ENCODE results near the gene NUDT13.

NUDT13 gene

DNA sequence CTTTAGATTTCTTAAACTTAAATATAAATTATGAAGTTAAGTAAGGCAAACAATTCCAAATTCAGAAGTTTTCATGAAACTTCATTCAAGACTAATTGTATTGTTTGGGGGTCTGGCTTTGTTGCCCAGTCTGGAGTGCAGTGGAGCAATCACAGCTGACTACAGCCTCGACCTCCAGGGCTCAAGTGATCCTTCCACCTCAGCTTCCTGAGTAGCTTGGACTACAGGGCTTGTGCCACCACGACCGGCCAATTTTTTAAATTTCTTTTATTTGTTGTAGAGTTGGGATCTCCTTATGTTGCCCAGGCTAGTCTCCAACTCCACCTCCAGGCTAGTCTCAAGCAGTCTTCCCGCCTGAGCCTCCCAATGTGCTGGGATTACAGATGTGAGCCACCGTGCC lies 26.0 kb upstream of the NUDT13 start:
- Histone ChIP-seq H3K9me3 (ENCODE audit: insufficient read depth, low read length, severe bottlenecking) (no peaks in the 10 kb centered on the region), H3K79me2 (ENCODE audit: insufficient read depth, low read length) (peaks cover 89% of the 10 kb centered on the region), H3K4me1 (ENCODE audit: insufficient read depth, low read length) (no peaks in the 10 kb centered on the region), H4K20me1 (ENCODE audit: insufficient read depth, low read length) (peaks cover 24% of the 10 kb centered on the region; the same call in 1 of the 2 replicates), H3K4me2 (ENCODE audit: insufficient read depth, low read length) (no peak overlapping the region), H2AFZ (ENCODE audit: low read depth, low read length) (no peak overlapping the region), H3K36me3 (ENCODE audit: insufficient read depth, low read length) (no peaks in the 10 kb centered on the region), H3K9ac (ENCODE audit: low read depth, low read length) (no peak overlapping the region), H3K4me3 (ENCODE audit: low read depth in 1 of 2, low read length in 2 of 2) (no peak overlapping the region), H3K27me3 (ENCODE audit: insufficient read depth, low read length, poor library complexity) (no peaks in the 10 kb centered on the region), H3K27ac (ENCODE audit: low read length) (no peak overlapping the region)
- DNase-seq (no peak), ATAC-seq (ENCODE audit: insufficient read depth, low read depth) (no peak)
- TF ChIP-seq EZH2 (IDR thresholded peaks at IDR 0.05; ENCODE audit: borderline replicate concordance, low read depth, low read length, severe bottlenecking) (no peak), CTCF (IDR thresholded peaks at IDR 0.05; ENCODE audit: borderline replicate concordance, extremely low read depth, low read length, poor library complexity, severe bottlenecking) (no peak)

DNA sequence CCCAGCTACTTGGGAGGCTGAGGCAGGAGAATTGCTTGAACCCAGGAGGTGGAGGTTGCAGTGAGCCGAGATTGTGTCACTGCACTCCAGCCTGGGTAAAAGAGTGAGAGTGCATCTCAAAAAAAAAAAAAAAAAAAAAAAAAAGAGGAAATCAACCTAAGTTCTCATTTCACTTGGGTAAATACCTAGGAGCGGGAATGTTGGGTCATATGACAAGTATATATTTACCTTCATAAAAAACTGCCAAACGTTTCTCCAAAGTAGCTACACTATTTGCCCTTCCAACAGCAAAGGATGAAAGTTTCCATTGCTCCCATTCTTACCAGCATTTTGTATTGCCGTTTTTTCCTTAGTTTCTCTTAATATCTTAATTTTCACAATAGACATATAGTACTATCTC lies 23.4 kb upstream of the NUDT13 start:
- no peak overlapping the region for H3K4me3 ChIP-seq (ENCODE audit: low read depth in 1 of 2, low read length in 2 of 2)
- H3K27ac ChIP-seq (ENCODE audit: low read length) = no peak overlapping the region
- H4K20me1 ChIP-seq (ENCODE audit: insufficient read depth, low read length) = peaks cover 26% of the 10 kb centered on the region
- H3K9ac ChIP-seq (ENCODE audit: low read depth, low read length) = no peak overlapping the region
- no peak for DNase-seq
- no peaks in the 10 kb centered on the region for H3K9me3 ChIP-seq (ENCODE audit: insufficient read depth, low read length, severe bottlenecking)
- TF ChIP-seq CTCF (IDR thresholded peaks at IDR 0.05; ENCODE audit: borderline replicate concordance, extremely low read depth, low read length, poor library complexity, severe bottlenecking) (no peak), EZH2 (IDR thresholded peaks at IDR 0.05; ENCODE audit: borderline replicate concordance, low read depth, low read length, severe bottlenecking) (no peak)
- no peak overlapping the region for H3K4me2 ChIP-seq (ENCODE audit: insufficient read depth, low read length)
- no peaks in the 10 kb centered on the region for H3K36me3 ChIP-seq (ENCODE audit: insufficient read depth, low read length)
- H2AFZ ChIP-seq (ENCODE audit: low read depth, low read length) = no peak overlapping the region
- H3K79me2 ChIP-seq (ENCODE audit: insufficient read depth, low read length) = peaks cover 94% of the 10 kb centered on the region
- H3K27me3 ChIP-seq (ENCODE audit: insufficient read depth, low read length, poor library complexity) = no peaks in the 10 kb centered on the region
- no peaks in the 10 kb centered on the region for H3K4me1 ChIP-seq (ENCODE audit: insufficient read depth, low read length)
- ATAC-seq (ENCODE audit: insufficient read depth, low read depth) = no peak

GRCh38 chr10:73088304-73088703 lies 22.0 kb upstream of the NUDT13 start:
- no peak overlapping the region for H3K4me2 ChIP-seq (ENCODE audit: insufficient read depth, low read length)
- H3K27ac ChIP-seq (ENCODE audit: low read length) = no peak overlapping the region
- H4K20me1 ChIP-seq (ENCODE audit: insufficient read depth, low read length) = peaks cover 26% of the 10 kb centered on the region
- H2AFZ ChIP-seq (ENCODE audit: low read depth, low read length) = no peak overlapping the region
- no peaks in the 10 kb centered on the region for H3K27me3 ChIP-seq (ENCODE audit: insufficient read depth, low read length, poor library complexity)
- TF ChIP-seq EZH2 (IDR thresholded peaks at IDR 0.05; ENCODE audit: borderline replicate concordance, low read depth, low read length, severe bottlenecking) (no peak), CTCF (IDR thresholded peaks at IDR 0.05; ENCODE audit: borderline replicate concordance, extremely low read depth, low read length, poor library complexity, severe bottlenecking) (no peak)
- no peaks in the 10 kb centered on the region for H3K9me3 ChIP-seq (ENCODE audit: insufficient read depth, low read length, severe bottlenecking)
- no peak for DNase-seq
- no peak overlapping the region for H3K4me3 ChIP-seq (ENCODE audit: low read depth in 1 of 2, low read length in 2 of 2)
- no peak for ATAC-seq (ENCODE audit: insufficient read depth, low read depth)
- H3K79me2 ChIP-seq (ENCODE audit: insufficient read depth, low read length) = peaks cover 95% of the 10 kb centered on the region
- H3K4me1 ChIP-seq (ENCODE audit: insufficient read depth, low read length) = 0 out of 2 replicates have a peak, but pooled peaks cover 7% of the 10 kb centered on the region
- H3K36me3 ChIP-seq (ENCODE audit: insufficient read depth, low read length) = no peaks in the 10 kb centered on the region
- no peak overlapping the region for H3K9ac ChIP-seq (ENCODE audit: low read depth, low read length)

DNA sequence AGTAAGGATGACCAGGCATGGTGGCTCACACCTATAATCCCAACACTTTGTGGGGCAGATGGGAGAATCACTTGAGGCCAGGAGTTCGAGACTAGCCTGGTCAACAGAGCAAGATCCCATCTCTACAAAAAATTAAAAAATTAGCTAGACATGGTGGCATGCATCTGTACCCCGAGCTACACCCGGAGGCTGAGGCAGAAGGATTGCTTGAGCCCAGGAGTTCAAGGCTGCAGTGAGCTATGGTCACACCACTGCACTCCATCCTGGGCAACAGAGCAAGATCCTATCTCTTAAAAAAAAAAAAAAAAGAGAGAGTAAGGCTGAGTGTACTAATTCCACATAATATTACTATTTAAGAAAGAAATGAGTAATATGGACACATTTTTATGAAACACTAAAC lies 17.4 kb upstream of the NUDT13 start:
- Histone ChIP-seq H3K36me3 (ENCODE audit: insufficient read depth, low read length) (no peaks in the 10 kb centered on the region; the same call in 1 of the 2 replicates), H3K4me3 (ENCODE audit: low read depth in 1 of 2, low read length in 2 of 2) (no peak overlapping the region), H3K79me2 (ENCODE audit: insufficient read depth, low read length) (peaks cover 86% of the 10 kb centered on the region), H3K9ac (ENCODE audit: low read depth, low read length) (no peak overlapping the region), H3K4me1 (ENCODE audit: insufficient read depth, low read length) (peaks cover 31% of the 10 kb centered on the region), H3K27me3 (ENCODE audit: insufficient read depth, low read length, poor library complexity) (no peaks in the 10 kb centered on the region), H3K9me3 (ENCODE audit: insufficient read depth, low read length, severe bottlenecking) (no peaks in the 10 kb centered on the region), H4K20me1 (ENCODE audit: insufficient read depth, low read length) (peaks cover 21% of the 10 kb centered on the region), H3K27ac (ENCODE audit: low read length) (no peak overlapping the region), H3K4me2 (ENCODE audit: insufficient read depth, low read length) (peak overlapping the region; percentile 38; the same call in 1 of the 2 replicates), H2AFZ (ENCODE audit: low read depth, low read length) (no peak overlapping the region)
- no peak for DNase-seq
- no peak for ATAC-seq (ENCODE audit: insufficient read depth, low read depth)
- TF ChIP-seq EZH2 (IDR thresholded peaks at IDR 0.05; ENCODE audit: borderline replicate concordance, low read depth, low read length, severe bottlenecking) (no peak), CTCF (IDR thresholded peaks at IDR 0.05; ENCODE audit: borderline replicate concordance, extremely low read depth, low read length, poor library complexity, severe bottlenecking) (no peak)
